Ammon's horn (tissue), 1 donor: ENCODE measurements around the gene WDR45B.
A peak's percentile ranks its signal among the peaks of the same experiment; 100 is the strongest.
"Not testable (repeated sequence)": the region's sequence is repeated elsewhere in the genome, so short reads cannot be mapped to it uniquely, and the experiment has no call there.

Experiments used
- DNase-seq: peaks from one replicate; pipeline ENCODE4 v3.0.0-alpha.2; 2016; ENCODE audit warnings: low spot score

The WDR45B gene

GRCh38 chr17:82599674-82600661, 48.3 kb downstream of the WDR45B start:
- no peak for DNase-seq

GRCh38 chr17:82598256-82599119, 49.8 kb downstream of the WDR45B start:
- no peak for DNase-seq

- DNase-seq = no peak
These were observed 51.2 kb downstream of the WDR45B start for GRCh38 chr17:82596837-82597672.

GRCh38 chr17:82596296-82596695, 51.9 kb downstream of the WDR45B start:
- DNase-seq = no peak

GRCh38 chr17:82595893-82596292, 52.4 kb downstream of the WDR45B start:
- no peak for DNase-seq

- DNase-seq = no peak
These were observed 53.7 kb downstream of the WDR45B start for GRCh38 chr17:82594571-82594970.

- DNase-seq = no peak
These were observed 54.6 kb downstream of the WDR45B start for GRCh38 chr17:82593590-82594087.

GRCh38 chr17:82592767-82593589, 55.3 kb downstream of the WDR45B start:
- peak; percentile 83 for DNase-seq

GRCh38 chr17:82592289-82592766, 55.9 kb downstream of the WDR45B start:
- DNase-seq = no peak

- no peak for DNase-seq
These were observed 57.2 kb downstream of the WDR45B start for GRCh38 chr17:82590881-82591539.

GRCh38 chr17:82590216-82590615, 58.0 kb downstream of the WDR45B start:
- no peak for DNase-seq

- DNase-seq = no peak
These were observed 58.4 kb downstream of the WDR45B start for GRCh38 chr17:82589851-82590180.

- DNase-seq = no peak
These were observed 59.7 kb downstream of the WDR45B start for GRCh38 chr17:82588266-82589175.

- DNase-seq = no peak
These were observed 60.8 kb downstream of the WDR45B start for GRCh38 chr17:82587234-82588086.

- DNase-seq = no peak
These were observed 61.5 kb downstream of the WDR45B start for GRCh38 chr17:82586576-82587233.

- not testable (repeated sequence) for DNase-seq
These were observed 62.2 kb downstream of the WDR45B start for GRCh38 chr17:82585935-82586575.

- no peak for DNase-seq
These were observed 64.5 kb downstream of the WDR45B start for GRCh38 chr17:82583720-82584234.
